GM12801 (cell line): ENCODE data around the gene SHROOM1.

Source experiments
- TF ChIP-seq, protein P1 (sequence below): IDR thresholded peaks from one replicate; pipeline ENCODE4 v1.5.1; 2011; ENCODE audit warnings: control low read depth; ENCODE audit not compliant: insufficient read length; ENCODE audit errors: extremely low read depth

The SHROOM1 gene

DNA sequence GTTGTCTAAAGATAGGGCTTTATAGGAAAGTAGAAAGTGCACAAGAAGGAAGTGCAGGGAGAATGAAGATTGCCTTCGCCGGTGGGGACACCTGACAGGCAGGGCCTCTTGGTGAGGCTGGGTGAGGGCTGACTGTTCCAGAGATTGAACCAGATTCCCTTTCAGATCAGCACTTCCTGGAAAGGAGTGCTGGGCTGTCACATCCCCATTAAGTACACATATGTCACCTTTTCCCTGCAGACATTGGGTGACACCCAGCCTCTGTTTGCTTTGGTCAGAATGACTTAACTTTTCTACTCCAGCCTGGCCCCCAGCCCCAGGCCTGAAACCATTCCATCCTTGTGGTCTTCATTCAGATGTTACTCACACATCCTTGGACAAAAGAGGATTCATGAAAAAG lies 7.4 kb upstream of the SHROOM1 start:
- TF ChIP-seq, protein P1, sequence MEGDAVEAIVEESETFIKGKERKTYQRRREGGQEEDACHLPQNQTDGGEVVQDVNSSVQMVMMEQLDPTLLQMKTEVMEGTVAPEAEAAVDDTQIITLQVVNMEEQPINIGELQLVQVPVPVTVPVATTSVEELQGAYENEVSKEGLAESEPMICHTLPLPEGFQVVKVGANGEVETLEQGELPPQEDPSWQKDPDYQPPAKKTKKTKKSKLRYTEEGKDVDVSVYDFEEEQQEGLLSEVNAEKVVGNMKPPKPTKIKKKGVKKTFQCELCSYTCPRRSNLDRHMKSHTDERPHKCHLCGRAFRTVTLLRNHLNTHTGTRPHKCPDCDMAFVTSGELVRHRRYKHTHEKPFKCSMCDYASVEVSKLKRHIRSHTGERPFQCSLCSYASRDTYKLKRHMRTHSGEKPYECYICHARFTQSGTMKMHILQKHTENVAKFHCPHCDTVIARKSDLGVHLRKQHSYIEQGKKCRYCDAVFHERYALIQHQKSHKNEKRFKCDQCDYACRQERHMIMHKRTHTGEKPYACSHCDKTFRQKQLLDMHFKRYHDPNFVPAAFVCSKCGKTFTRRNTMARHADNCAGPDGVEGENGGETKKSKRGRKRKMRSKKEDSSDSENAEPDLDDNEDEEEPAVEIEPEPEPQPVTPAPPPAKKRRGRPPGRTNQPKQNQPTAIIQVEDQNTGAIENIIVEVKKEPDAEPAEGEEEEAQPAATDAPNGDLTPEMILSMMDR = no peak

DNA sequence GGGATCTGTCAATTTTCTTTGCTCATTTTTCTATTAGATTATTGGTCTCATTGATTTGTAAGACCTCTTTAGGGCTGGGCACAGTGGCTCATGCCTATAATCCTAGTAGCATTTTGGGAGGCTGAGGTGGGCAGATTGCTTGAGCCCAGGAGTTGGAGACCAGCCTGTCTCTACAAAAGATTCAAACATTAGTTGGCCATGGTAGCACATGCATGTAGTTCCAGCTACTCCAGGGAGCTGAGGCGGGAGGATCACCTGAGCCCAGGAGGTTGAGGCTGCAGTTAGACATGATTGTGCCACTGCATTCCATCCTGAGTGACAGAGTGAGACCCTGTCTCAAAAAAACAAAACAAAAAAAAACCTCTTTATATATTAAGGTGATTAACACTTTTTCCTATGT lies 6.4 kb upstream of the SHROOM1 start:
- TF ChIP-seq, protein P1 = no peak

DNA sequence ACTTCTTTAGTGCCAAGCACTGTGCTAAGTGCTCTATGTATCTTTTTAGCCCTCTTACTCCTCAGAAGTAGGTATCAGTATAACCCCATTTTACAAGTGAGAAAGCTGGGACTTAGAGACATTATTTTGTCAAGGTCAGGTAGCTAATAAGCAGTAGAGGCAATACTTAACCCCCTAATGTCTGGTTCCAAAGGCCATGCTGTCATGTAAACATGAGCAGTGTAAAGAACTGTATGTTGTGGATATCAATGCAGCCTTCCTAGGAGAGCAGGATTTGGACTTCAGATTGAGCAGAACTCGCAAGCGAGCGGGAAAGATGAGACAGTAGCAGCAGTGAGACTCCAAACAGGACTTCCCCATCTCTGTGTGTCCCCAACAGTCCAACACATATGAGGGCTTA lies 3.6 kb upstream of the SHROOM1 start:
- TF ChIP-seq, protein P1 = no peak

DNA sequence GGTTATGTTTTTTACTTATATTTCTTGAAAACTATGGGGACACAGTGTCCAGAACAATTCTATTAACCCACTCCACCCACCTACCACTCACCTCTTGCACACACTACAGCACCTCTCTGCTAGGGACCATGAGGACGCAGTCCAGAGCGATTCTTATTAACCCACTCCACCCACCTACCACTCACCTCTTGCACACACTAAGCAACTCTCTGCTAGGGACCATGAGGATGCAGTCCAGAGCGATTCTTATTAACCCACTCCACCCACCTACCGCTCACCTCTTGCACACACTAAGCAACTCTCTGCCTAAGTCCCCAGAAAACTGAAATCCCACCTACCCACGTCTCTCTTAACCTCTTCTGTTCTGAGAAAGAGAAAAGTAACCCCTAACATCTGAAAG lies 2.2 kb upstream of the SHROOM1 start:
- TF ChIP-seq, protein P1 = no peak

DNA sequence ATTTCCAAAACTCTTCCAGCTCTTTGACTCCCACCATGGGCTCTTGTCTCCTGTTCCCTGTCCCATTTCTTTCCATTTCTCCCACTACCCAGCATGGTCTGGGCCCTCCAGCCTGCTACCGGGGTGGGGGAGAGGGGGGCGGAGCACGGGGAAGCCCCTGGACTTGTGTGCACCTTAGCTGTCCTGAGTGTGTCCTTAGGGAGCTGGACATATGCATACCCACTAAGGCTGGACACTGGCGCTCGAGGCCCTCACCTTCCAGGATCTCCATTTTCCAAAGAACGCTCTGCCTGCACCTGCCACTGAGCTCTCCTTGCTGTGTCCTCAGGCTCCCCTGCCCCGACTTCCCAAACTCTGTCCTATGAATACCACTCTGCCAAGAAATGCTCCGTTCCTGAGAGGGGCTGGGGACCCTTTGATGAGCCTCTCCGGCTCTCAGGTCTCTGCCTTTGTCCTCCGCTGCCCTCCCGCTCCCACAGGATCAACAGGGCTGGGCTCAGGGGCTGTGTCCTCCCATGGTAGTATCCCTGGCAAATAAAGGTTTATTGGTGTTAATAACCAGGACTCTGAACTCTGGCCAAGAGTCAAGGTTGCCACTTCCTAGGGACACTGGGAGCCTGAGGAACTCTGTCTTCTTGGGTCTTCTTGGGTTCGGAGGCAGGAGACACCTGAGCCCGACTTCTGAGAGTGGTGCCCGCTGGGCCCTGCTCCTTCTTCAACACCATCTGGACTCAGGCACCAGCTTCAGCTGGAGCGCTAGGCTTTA lies 831 bp upstream of the SHROOM1 start:
- TF ChIP-seq, protein P1 = no peak

DNA sequence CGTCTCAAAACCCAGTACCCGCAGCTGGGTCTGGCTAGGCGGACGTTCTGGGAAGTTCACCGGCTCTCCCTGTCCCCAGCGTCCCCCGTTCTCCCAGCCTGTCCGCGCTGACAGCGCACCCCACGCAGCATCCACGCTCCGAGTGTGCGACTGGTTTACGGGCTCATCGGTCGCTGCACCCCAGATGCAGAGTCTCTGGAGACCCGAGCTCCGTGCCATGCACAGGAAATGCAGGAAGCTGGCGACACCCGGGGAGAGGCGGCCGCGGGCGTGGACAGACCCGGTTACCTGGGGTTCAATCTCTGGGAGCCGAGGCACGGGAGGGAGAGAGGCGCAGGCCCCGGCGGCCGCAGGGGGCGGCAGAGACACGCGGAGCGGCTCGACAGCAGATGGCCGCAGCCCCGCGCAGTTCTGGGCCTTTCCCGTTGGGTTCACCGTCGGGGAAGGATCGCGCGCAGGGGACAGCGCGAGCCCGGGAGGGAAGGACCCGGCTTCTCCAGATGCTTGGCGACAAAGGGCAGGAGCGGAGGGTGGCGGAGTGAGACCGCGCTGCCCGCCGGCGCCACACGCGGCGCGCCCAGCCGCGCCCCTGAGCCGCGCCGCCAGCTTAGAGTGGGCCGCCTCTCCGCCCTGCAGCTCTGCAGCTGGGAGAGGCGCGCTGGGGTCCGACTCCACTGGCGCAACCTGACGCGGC lies 558 bp downstream of the SHROOM1 start:
- TF ChIP-seq, protein P1 = no peak

DNA sequence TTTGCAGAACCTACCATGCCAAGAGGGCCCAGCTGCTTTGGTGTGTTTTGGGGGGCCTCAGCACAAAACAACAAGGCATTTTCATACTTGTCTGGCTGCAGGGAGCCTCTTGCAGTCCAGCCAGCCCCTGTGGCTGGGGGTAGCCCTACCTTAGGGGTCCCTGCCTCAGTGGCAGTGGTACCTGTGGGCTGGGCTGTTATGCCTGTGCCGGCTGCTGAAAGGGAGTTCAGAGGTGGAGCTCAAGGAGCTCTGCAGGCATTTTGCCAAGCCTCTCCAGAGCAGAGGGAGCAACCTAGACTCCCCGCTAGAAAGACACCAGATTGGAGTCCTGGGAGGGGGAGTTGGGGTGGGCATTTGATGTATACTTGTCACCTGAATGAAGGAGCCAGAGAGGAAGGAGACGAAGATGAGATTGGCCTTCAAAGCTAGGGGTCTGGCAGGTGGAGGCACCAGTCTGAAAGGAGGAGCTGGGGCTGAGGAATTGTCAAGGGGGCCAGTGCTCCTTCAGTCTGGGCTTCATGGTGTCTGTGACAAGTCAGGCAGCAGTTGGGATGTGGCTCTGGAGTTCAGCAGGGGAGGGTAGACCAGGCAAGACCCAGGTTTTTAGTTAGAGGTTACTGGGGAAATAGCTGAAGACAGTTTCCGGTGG lies 1.5 kb downstream of the SHROOM1 start:
- TF ChIP-seq, protein P1 = no peak
